ENCODE measurements around the gene CDC42BPA. TPM values are rescaled to one million over a fixed set of nuclear protein-coding genes. Genes with fewer than 3 reads are reported as not detected.

The CDC42BPA gene
- total and polyA plus RNA-seq, 2 of the 13 experiments (the other 11 are each of a cell fraction or from before 2014, with no cell fraction given) = 6.5 to 16.0 TPM

- TF ChIP-seq FOXO4 (CRISPR knock-in tag; conservative IDR thresholded peaks at IDR 0.05) (no peak), ZNF543 (CRISPR knock-in tag; IDR thresholded peaks at IDR 0.05) (no peak), HES4 (CRISPR knock-in tag; IDR thresholded peaks at IDR 0.05; ENCODE audit: borderline replicate concordance) (no peak), PAXIP1 (CRISPR knock-in tag; conservative IDR thresholded peaks at IDR 0.05) (no peak), ZNF552 (CRISPR knock-in tag; IDR thresholded peaks at IDR 0.05; ENCODE audit: borderline replicate concordance) (no peak), ZNF33B (CRISPR knock-in tag; IDR thresholded peaks at IDR 0.05) (no peak), ZFP82 (CRISPR knock-in tag; IDR thresholded peaks at IDR 0.05; ENCODE audit: borderline replicate concordance) (peak; percentile 69; the same call in 1 of the 2 replicates), ZNF512 (CRISPR knock-in tag; IDR thresholded peaks at IDR 0.05) (no peak), ZNF34 (CRISPR knock-in tag; IDR thresholded peaks at IDR 0.05; ENCODE audit: borderline replicate concordance) (no peak), SMYD3 (CRISPR knock-in tag; IDR thresholded peaks at IDR 0.05) (no peak), ZNF747 (CRISPR knock-in tag; IDR thresholded peaks at IDR 0.05; ENCODE audit: borderline replicate concordance) (no peak), ZNF274 (CRISPR knock-in tag; IDR thresholded peaks at IDR 0.05) (peak; percentile 68; the same call in 1 of the 2 replicates), THAP7 (CRISPR knock-in tag; IDR thresholded peaks at IDR 0.05) (no peak), CTCF (CRISPR knock-in tag; IDR thresholded peaks at IDR 0.05) (no peak), ZNF124 (CRISPR knock-in tag; IDR thresholded peaks at IDR 0.05) (no peak)
Measured at GRCh38 chr1:227318016-227318852, at the start of gene CDC42BPA (continued).
